AML-193 (cell line): ENCODE measurements around the gene MEGF11.

Experiments used
- DNase-seq, 2 experiments: peaks; one replicate each; lab custom pipeline; 2025; lab: John Stamatoyannopoulos, UW

The MEGF11 gene

GRCh38 chr15:66170042-66170441 is 83.5 kb downstream of the MEGF11 start:
- no peak for DNase-seq

GRCh38 chr15:66169625-66170024 is 83.9 kb downstream of the MEGF11 start:
- DNase-seq = no peak

GRCh38 chr15:66169023-66169422 is 84.5 kb downstream of the MEGF11 start:
- no peak for DNase-seq

GRCh38 chr15:66167854-66168253 is 85.7 kb downstream of the MEGF11 start:
- no peak for DNase-seq

- no peak for DNase-seq
Measured at GRCh38 chr15:66165856-66166255, 87.7 kb downstream of the MEGF11 start.

GRCh38 chr15:66164788-66165187 is 88.8 kb downstream of the MEGF11 start:
- DNase-seq = no peak

- no peak for DNase-seq
Measured at GRCh38 chr15:66163553-66163952, 90.0 kb downstream of the MEGF11 start.

- no peak for DNase-seq
Measured at GRCh38 chr15:66162286-66162685, 91.3 kb downstream of the MEGF11 start.

GRCh38 chr15:66161575-66162118 is 91.9 kb downstream of the MEGF11 start:
- no peak for DNase-seq

- DNase-seq = no peak
Measured at GRCh38 chr15:66161108-66161507, 92.4 kb downstream of the MEGF11 start.

- DNase-seq = no peak
Measured at GRCh38 chr15:66157507-66157906, 96.0 kb downstream of the MEGF11 start.

- DNase-seq = no peak
Measured at GRCh38 chr15:66156310-66156975, 97.1 kb downstream of the MEGF11 start.

GRCh38 chr15:66155065-66155464 is 98.5 kb downstream of the MEGF11 start:
- DNase-seq = no peak

GRCh38 chr15:66154581-66154980 is 99.0 kb downstream of the MEGF11 start:
- DNase-seq = no peak

- DNase-seq = no peak
Measured at GRCh38 chr15:66153549-66154415, 99.8 kb downstream of the MEGF11 start.

GRCh38 chr15:66152650-66153049 is 100.9 kb downstream of the MEGF11 start:
- no peak for DNase-seq

GRCh38 chr15:66151809-66152208 is 101.7 kb downstream of the MEGF11 start:
- no peak for DNase-seq

- DNase-seq = no peak
Measured at GRCh38 chr15:66149871-66150270, 103.7 kb downstream of the MEGF11 start.

GRCh38 chr15:66148187-66148586 is 105.4 kb downstream of the MEGF11 start:
- DNase-seq = no peak

GRCh38 chr15:66147440-66147839 is 106.1 kb downstream of the MEGF11 start:
- no peak for DNase-seq

- no peak for DNase-seq
Measured at GRCh38 chr15:66145726-66146182, 107.8 kb downstream of the MEGF11 start.

- DNase-seq = no peak
Measured at GRCh38 chr15:66144978-66145725, 108.4 kb downstream of the MEGF11 start.
